GM18499 (cell line): ENCODE measurements around the gene SNAP23.

Experiments used
- ATAC-seq: cut with Tn5 transposase; IDR thresholded peaks from one replicate; pipeline ENCODE4 v1.9.1; 2021; ENCODE audit warnings: moderate number of reproducible peaks; ENCODE audit not compliant: insufficient read depth, unreplicated experiment

Gene SNAP23

DNA sequence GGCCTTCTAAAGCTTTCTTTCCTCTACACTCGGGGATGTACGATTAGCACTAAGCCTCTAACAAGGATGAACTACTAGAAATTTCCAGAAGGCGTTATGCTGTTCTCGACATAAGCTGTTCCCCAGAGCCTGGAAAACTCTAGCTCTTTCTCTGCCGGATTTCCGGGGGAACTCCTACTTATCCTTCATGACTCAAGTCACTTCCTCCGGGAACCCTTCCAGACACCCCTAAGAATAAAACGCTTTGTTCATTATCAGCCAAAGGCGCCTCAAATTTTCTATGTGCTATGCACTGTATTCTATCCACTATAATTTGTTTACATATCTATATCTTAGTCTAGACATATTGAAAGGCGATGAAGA is 455 bp upstream of the SNAP23 start:
- ATAC-seq, result no peak

DNA sequence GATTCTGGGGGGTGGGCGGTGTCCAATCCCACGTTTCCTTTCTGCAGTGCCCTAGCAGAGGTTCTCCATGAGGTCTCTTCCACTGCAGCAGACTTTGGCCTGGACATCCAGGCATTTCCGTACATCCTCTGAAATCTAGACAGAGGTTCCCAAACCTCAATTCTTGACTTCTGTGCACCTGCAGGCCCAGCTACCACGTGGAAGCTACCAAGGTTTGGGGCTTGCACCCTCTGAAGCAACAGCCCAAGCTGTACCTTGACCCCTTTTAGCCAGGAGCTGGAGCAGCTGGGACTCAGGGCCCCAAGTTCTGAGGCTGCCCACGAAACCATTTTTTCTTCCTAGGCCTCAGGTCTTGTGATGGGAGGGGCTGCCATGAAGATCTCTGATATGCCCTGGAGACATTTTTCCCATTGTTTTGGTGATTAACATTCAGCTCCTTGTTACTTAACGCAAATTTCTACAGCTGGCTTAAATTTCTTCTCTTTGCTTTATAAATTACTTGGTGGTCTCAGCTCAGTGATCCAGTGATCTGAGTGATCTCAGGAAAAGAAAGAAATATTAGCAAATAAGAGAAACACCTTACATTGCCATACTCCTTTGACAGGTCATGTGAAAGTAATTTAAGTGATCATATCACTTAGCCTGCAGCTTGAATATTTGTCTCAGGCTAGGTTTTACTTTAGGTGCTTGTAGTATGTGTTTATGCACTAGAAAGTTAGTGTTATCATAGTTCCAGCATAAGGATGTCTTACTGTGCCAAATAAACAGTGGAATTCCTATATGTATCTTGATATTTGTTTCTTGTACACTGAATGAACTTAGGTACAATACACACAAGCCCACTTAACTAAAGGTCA is 3.0 kb downstream of the SNAP23 start:
- no peak for ATAC-seq

DNA sequence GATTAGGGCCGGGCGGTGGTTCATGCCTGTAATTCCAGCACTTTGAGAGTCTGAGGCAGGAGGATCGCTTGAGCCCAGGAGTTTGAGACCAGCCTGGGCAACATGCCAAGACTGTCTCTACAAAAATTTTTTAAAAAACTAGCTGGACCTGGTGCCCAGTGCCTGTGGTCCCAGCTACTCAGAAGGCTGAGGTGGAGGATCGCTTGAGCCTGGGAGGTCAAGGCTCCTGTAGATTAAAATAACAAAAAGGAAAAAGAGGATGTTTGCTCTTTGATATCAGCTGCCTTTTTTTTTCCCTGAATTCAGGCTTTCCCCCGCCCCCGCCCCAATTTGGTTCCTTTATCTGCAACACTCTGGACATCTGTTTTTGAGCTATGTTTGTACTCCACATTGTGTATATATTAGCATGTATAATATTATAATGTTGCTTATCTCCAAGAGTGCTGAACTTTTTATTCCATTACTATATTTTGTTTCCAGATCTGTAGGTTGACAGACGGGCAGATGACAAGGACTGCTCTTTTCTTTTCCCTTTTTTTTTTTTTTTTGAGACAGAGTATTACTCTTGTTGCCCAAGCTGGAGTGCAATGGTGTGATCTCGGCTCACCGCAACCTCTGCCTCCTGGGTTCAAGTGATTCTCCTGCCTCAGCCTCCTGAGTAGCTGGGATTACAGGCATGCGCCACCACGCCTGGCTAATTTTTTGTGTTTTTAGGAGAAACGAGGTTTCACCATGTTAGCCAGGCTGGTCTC is 4.6 kb downstream of the SNAP23 start:
- no peak for ATAC-seq

DNA sequence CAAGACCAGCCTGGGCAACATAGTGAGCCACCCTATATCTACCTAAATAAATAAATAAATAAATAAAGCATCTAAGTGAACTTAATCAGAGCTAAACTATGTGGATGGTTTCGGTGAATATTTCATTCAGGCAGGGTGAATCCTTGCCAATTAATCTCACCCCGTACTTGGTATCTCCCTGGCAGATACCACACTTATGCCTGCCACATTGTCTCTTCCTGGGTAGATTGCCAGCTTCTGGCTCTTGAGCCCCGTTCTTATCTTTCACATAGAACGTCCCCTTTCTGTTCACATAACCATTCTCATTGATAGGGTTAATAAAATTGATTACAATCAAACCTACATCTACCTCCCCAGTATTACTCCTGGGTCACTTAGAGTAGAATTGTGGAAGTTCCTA is 7.0 kb downstream of the SNAP23 start:
- ATAC-seq, result no peak

DNA sequence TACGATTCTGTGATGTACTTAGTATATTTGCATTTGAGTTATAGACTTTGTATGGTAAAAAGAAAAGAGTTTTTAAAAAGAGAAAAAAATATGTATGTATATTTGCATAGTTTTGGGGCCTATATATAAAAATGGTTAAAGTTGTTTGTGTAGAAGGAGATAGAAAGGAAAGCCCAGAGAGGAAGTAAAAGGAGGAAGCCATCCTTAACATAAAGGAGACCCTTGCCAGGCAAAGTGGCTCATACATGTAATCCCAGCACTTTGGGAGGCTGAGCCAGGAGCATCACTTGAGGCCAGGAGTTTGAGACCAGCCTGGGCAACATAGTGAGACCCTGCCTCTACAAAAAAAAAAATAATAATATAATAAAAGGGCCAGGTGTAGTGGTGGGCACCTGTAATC is 8.4 kb downstream of the SNAP23 start:
- no peak for ATAC-seq

DNA sequence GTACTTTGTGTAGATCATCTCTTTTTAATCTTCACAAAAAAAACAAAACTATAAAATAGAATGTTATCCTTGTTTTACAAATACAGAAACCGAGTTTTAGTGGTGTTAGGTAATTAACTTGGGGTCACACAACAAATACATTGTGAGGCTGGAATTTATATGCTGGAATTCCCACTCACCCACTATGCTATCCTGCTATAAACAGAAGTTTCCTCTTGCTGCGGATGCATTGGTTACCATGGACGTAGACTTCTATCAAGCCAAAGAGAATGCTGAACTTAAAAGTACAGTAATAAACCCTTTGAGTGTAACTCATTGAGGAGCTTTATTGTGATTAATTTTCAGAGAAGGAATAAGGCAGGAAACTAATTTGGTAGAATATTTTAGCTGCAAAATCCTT is 9.2 kb downstream of the SNAP23 start:
- peak; percentile 13 for ATAC-seq

DNA sequence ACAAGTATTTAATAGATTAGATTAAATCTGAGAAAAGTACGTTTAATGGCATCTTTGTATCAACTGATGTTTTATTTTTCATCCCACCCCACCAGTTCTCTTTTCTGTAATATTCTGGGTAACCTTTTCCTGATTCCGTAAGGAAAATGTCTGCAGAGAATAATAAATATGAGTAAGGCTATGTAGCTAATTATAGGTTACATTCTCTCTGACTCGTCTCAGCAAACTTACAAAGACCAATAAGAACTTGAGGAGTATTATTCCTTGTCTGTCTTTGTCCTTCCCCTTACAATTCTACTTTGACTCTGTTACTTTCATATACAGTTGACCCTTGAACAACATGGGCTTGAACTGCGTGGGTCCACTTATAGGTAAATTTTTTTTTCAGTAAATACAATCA is 12.1 kb downstream of the SNAP23 start:
- no peak for ATAC-seq

DNA sequence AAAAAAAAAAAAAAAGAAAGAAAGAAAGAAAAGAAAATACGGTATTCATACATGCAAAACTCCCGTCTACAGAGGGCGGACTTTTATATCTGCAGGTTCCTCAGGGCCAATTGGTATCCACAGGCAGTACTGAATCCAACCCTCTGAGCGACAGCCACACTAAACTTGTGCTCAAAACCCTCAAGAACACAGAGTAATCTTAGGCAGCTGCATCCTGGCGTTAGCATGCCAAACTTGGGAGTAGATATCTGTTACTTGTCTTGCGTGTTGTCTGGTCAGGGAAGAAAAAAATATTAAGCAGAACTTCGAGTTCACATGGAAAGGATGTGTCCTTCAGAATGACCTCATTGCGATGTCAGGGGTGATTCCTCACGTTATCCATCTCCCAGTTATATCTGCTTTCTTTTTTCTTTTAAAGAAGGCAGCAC is 12.8 kb downstream of the SNAP23 start:
- no peak for ATAC-seq

DNA sequence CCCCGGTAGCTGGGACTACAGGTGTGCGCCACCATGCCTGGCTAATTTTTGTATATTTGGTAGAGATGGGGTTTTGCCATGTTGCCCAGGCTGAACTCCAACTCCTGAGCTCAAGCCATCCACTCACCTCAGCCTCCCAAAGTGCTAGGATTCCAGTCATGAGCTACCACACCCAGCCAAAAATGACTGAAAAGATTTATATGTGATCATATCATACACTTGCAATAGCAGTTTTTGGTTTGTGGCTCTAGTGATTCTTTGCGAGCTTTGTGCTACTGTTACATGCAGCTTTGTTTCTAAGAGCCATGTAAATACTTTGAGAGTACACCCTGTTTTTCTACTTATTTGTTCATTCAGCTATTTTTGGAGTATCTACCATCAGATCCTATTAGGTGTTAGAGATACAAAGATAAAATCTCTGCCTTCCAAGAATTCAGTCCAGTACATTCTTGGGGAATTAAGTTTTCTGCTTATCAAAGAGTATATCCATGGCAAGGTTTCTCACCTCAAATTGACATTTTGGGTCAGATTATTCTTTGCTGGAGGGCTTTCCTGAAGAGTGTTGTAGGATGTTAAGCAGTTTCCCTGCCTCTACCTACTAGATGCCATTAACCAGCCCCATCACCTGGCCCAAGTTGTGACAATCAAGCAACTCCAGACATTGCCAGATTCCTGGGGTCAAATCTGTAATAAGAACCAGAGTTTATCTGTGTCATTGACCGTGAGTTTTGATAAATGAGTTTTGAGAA is 15.0 kb downstream of the SNAP23 start:
- no peak for ATAC-seq

DNA sequence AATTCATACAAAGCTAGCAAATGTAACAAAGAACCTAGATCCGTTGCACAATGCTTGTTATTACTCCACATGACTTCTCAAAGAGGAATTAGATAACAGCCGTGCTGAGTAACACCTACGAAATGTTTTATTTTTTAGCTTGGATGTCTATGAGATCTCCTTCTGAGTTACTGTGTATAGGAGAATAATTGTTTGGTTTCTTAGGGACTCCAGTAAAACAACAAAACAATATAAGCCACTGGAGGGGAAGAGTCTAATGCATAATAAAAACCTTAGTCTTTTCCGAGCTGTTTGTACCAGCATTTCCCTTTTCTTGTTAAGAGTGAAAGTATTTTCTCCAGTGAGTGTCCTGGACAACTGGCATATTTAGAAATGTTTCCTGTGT is 15.6 kb downstream of the SNAP23 start:
- no peak for ATAC-seq

DNA sequence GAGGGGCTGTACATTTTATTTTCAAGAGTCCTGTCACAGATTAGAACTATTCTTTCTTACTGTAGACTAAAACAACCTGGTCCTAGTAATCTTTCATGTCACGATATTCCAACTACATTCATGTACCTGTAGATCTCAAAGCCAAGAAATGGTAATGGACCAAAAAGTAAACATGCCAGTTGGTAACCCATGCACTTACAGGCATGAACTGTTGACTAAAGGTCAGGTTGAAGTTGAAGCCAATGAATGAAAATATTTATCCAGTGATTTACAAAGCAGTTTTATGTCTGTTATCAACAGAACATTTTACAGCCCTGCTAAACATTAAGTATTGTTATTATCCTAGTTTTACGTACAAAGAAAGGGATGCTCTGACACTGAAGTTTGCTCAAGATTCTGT is 27.9 kb downstream of the SNAP23 start:
- no peak for ATAC-seq

DNA sequence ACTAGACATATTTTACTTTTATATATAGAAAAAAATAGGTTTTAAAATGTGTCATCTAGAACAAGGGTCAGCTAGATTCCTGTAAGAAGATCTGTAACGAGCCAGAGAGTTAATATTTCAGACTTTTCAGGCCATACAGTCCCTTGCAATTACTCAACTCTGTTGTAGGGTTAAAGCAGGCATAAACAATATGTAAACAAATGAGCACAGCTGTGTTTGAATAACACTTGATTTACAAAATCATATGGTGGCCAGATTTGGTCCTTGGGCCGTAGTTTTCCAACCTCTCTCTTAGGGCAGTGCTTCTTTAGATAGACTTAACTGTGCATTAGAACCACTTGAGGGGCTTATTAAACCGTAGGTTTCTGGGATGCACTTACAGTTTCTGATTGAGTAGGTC is 33.5 kb downstream of the SNAP23 start:
- no peak for ATAC-seq

DNA sequence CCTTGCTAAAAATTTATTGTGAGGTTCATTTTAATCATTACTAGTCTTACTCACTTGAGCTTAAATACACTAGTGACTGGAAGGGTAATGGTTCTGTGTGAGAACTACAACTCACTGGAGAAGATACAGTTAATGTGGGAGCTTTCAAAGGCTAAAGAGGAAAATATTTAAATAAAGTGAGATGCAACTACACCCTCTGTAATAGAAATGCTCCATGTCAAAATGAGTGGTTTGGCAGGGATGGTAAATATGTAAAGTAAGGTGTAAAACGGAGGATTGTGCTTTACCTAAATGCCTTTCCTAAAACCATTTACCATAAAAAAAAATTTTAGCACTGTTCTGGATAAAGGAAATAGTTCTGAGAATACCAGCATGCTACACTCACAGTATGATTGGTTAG is 37.8 kb downstream of the SNAP23 start:
- ATAC-seq, result no peak

DNA sequence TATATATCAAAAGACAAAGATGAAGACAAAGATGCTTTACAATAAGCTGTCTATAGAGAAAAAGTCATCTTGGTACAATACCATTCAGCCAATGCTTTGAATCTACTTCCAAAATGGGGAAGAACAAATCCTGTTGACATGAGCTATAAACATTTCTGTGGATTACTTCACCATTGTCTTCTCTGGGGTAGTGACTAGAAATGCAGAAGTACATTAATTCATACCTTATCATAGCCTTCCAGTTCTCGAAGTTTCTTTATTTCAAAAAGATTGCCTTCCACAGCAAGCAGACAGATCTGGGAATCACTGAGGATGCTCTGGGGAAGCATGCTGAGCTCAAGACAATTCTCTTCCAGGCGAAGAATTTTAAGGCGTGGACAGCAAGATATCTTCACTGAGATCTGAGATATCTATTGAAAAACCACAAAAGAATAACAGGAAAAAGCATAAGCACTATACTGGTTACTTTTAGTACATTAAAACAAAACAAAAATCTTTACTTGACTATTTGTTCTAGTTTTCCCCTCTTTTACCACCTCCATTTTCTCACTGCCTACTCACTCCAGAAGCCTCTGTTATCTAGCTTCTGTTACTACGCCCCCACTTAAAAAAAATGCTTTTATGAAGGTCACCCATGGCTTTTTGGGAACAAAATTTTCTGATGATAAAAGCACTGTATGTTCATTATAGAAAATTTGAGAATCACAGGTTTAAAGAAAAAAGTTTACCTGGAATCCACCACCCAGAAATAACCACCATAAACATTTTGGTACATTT is 49.6 kb downstream of the SNAP23 start:
- ATAC-seq, result no peak

DNA sequence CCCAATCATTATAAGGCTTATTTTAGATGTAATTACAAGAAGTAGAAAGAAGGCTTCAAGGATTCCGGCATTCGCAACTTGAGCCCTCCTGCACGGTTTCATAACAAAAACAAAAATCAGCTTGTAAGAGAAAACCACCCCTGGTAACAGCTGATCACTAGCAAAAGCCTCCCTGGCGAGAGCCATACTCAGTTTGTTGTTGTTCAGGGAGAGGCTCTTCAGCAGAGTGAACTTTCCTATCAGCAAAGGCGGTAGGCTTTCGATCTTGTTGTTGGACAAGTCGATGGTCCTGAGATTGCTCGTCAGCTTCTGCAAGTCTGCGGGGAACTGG is 52.4 kb downstream of the SNAP23 start:
- no peak for ATAC-seq

DNA sequence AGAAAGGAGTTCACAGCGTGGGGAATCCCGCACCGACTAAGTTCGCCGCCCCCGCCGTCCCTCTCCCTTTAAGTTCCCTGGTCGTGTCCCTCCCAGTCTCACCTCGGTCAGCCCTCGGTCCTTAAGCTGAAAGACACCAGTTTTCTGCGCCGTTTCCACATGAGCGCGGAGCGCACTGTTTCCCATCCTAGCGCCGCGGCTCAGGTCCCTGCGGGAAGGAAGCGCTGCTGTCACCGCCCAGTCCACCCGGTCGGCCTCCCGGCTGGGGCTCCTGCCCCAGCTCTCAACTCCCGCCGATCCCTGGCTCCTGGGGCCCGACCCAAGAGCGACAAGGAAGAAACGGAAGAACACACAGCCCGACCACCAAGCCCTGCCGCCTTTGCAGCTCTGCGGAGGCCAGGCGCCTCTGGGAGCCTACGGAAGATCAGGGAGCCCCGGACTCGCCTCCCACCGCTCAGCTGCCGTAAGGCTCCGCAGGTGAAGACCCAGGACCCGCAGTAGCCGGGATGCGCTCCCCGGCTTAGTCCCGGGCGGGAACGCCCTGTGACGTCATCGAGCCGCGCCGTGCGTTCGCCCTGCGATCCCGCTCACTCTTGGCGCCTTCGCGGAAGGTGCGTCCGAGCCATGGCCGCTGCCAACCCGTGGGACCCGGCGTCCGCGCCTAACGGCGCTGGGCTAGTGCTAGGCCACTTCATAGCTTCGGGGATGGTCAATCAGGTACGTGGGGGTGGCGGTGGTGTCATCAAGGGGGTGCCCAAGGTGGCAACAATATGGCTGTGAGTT is 53.0 kb downstream of the SNAP23 start, which contains the start of the genes HAUS2 and LRRC57:
Gene HAUS2 (plus strand): TSS at position 590 of the 783 bp plus-strand sequence. CDS start 35 bp downstream, at position 625.
Gene LRRC57 (minus strand): TSS at position 545 of the 783 bp plus-strand sequence. CDS start 359 bp downstream, at position 186.
- peak; percentile 49 for ATAC-seq

DNA sequence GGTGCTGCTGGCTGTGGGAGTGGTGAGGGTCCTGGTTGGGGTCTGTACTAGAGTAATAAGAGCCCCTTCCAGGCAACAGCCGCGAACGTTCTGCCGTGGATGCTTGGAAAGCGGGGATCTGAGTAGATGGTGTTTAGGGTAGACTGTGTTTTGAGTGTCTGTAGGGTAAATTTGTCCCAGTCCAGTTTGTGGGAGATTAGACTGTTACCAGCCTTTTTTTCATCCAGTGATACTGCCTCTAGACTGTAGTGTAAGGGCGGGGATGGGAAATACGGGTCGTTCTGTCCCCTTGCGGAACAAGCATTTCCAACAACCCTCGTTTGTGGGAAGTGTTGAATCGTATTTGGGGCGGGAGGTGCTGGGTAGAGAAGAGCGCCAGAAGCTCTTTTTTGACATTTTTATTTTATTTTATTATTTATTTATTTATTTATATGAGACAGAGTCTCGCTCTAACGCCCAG is 53.6 kb downstream of the SNAP23 start:
- peak; percentile 20 for ATAC-seq

DNA sequence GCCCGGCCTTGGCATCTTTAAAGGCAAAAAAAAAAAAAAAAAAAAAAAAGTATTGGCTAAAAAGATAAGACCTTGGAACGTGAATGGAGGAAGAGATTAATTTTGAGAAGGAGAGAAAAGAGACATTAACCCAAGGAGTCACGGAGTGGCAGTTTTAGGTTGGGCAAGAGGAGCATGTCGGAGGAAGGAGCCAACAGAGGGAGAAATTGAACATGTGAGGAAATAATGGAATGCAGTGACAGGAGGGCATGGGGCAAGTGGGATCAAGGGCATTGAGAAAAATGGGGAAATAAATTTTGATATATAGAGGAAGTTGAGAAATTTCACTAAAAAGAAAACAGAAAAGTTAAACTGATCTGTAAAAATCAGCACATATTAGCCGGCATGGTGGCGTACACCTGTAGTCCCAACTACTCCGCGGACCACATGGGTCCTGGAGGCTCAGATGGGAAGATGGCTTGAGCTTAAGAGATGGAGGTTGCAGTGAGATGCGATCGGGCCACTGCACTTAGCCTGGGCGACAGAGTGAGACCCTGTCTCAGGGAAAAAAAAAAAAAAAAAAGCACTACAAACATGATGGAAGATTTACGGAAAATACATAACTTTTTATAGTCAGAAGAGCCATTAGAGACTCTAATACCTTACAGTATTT is 54.4 kb downstream of the SNAP23 start:
- ATAC-seq, result no peak

DNA sequence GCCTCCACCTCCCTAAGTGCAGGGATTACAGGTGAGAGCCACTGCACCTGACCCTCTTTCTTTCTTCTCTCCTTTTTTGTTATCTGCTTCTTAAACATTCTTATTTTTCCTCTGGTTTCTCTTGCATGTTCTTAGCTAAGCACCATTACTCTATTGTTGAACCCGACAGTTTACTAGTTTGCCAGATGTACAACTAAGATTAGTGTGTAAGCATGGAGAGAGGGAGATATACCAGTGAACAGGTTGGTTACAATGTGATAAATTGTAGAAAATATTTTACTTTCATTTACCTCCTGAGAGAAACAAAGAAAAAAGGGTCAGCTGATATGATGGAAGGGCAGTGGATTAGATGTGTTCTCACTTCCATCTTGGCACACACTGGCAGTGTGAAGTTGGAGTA is 58.1 kb downstream of the SNAP23 start:
- ATAC-seq, result no peak
